GDM1 (cell line): ENCODE results near the gene ATP2A2.
"Not testable (repeated sequence)": the region's sequence is repeated elsewhere in the genome, so short reads cannot be mapped to it uniquely, and the experiment has no call there.

ENCODE experiments used
- DNase-seq: peaks from one replicate; lab custom pipeline; 2025; lab: John Stamatoyannopoulos, UW

Gene ATP2A2

GRCh38 chr12:110370732-110371231 lies 89.7 kb downstream of the ATP2A2 start:
- no peak for DNase-seq

GRCh38 chr12:110371408-110372055 lies 90.5 kb downstream of the ATP2A2 start:
- DNase-seq: no peak

- no peak for DNase-seq
These were observed 91.0 kb downstream of the ATP2A2 start for GRCh38 chr12:110372056-110372425.

GRCh38 chr12:110373025-110373424 lies 92.0 kb downstream of the ATP2A2 start:
- no peak for DNase-seq

- no peak for DNase-seq
These were observed 92.4 kb downstream of the ATP2A2 start for GRCh38 chr12:110373425-110373824.

GRCh38 chr12:110373962-110374611 lies 93.0 kb downstream of the ATP2A2 start:
- DNase-seq: no peak

- not testable (repeated sequence) for DNase-seq
These were observed 97.2 kb downstream of the ATP2A2 start for GRCh38 chr12:110378131-110378790.

GRCh38 chr12:110379197-110379596 lies 98.2 kb downstream of the ATP2A2 start:
- no peak for DNase-seq

GRCh38 chr12:110379631-110380030 lies 98.6 kb downstream of the ATP2A2 start:
- DNase-seq: no peak

GRCh38 chr12:110382683-110383082 lies 101.6 kb downstream of the ATP2A2 start:
- no peak for DNase-seq
